Peyer's patch (tissue), 4 donors: Measurements from ENCODE around the gene PRSS57. TPM values are rescaled to one million over a fixed set of nuclear protein-coding genes. Genes with fewer than 3 reads are reported as not detected.

Experiments
- DNase-seq, 3 donors: peaks; one replicate each; pipeline ENCODE4 v3.0.0-alpha.2; 2017 to 2019
- H3K27ac ChIP-seq, 4 donors: fragments of 200-600 bp; sonication (generic); one replicate each; pipeline ENCODE4 v1.5.1; 2016 to 2019
- H3K27me3 ChIP-seq, 2 donors: fragments of 200-600 bp; sonication (generic); one replicate each; pipeline ENCODE4 v1.5.1; 2019
- H3K36me3 ChIP-seq, 3 donors: fragments of 200-600 bp; sonication (generic); one replicate each; pipeline ENCODE4 v1.5.1; 2016 to 2019
- H3K4me1 ChIP-seq, 4 donors: fragments of 200-600 bp; sonication (generic); one replicate each; pipeline ENCODE4 v1.5.1; 2016 to 2019
- H3K4me3 ChIP-seq, 4 donors: fragments of 200-600 bp; sonication (generic); 1 replicate in 3 of 4; 2 replicates in 1 of 4; pipeline ENCODE4 v1.5.1; 2016 to 2019; ENCODE audit warnings: mild to moderate bottlenecking in 1 of 4
- H3K9me3 ChIP-seq, 4 donors: fragments of 200-600 bp; sonication (generic); one replicate each; pipeline ENCODE4 v1.5.1; 2016 to 2019; ENCODE audit warnings: mild to moderate bottlenecking in 1 of 4
- POLR2A ChIP-seq, 2 donors: fragments of 450-650 bp; IDR thresholded peaks; one replicate each; pipeline ENCODE4 v1.5.1; 2017; ENCODE audit warnings: antibody characterized with exemption in 2 of 2, mild to moderate bottlenecking in 2 of 2, moderate library complexity in 2 of 2
- total RNA-seq, 4 donors: library from RNA; depleted of rRNA; stranded (reverse); fragments of >200 nt; gene quantifications; one replicate each; pipeline ENCODE4 v1.1.0, GENCODE V29; 2016
- TF ChIP-seq, protein P1 (sequence below), 6 experiments: fragments of 450-650 bp in 4 of 6; fragments of 200-600 bp in 2 of 6; sonication (generic) in 1 of 6; IDR thresholded peaks; one replicate each; pipeline ENCODE4 v1.5.1; 2017 to 2019; ENCODE audit warnings: antibody characterized with exemption in 6 of 6, mild to moderate bottlenecking in 3 of 6, moderate library complexity in 1 of 6

Gene PRSS57
- total RNA-seq, 4 donors from 2014 or later, result not detected

DNA sequence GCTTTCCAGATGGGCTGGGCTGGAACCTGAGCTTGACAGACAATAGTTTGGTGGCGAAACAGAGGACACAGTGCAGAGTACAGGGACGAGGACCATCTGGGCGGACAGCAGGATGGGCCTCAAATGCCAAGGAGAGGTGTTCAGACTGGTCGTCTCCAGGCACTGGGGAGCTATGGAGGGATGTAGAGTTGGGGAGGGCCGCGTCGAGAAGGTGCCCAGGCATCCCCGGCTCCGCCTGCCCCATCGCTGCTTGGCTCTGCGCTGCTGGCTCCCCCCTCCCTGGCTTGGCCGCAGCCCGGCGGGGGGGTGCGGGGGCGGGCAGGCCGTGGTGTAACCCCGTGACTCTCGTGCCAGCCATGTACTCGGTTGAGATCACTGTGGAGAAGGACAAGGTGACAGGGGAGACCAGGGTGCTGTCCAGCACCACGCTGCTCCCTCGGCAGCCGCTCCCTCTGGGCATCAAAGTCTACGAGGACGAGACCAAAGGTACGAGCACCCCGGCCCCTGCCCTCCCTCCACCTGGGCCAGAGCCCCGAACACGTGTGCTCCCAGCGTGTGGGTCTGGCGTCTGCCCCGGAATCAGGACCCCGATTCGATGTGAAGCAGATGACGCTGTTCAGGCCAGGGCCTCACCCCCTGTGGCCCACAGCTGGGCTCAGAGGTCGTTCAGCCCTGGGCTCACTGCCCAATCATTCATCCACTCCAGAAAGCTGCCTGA lies 44.9 kb upstream of the PRSS57 start:
- H3K4me1 ChIP-seq, result peaks cover 0 to 28% (median 1%) of the 10 kb centered on the region in 4 donors
- no peaks in the 10 kb centered on the region for H3K9me3 ChIP-seq
- peak overlapping the region in 3 of 4 donors; percentile 80 to 94 (median 90) for H3K27ac ChIP-seq
- peak overlapping the region in 2 of 4 donors; percentile 11 to 31 for H3K4me3 ChIP-seq
- H3K27me3 ChIP-seq, result no peaks in the 10 kb centered on the region
- H3K36me3 ChIP-seq, result no peaks in the 10 kb centered on the region
- peak in 2 of 3 donors; percentile 73 to 83 for DNase-seq
- TF ChIP-seq, protein P1, sequence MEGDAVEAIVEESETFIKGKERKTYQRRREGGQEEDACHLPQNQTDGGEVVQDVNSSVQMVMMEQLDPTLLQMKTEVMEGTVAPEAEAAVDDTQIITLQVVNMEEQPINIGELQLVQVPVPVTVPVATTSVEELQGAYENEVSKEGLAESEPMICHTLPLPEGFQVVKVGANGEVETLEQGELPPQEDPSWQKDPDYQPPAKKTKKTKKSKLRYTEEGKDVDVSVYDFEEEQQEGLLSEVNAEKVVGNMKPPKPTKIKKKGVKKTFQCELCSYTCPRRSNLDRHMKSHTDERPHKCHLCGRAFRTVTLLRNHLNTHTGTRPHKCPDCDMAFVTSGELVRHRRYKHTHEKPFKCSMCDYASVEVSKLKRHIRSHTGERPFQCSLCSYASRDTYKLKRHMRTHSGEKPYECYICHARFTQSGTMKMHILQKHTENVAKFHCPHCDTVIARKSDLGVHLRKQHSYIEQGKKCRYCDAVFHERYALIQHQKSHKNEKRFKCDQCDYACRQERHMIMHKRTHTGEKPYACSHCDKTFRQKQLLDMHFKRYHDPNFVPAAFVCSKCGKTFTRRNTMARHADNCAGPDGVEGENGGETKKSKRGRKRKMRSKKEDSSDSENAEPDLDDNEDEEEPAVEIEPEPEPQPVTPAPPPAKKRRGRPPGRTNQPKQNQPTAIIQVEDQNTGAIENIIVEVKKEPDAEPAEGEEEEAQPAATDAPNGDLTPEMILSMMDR (IDR thresholded peaks at IDR 0.05), result no peak
- peak; percentile 27 to 37 for TF ChIP-seq POLR2A (IDR thresholded peaks at IDR 0.05)

DNA sequence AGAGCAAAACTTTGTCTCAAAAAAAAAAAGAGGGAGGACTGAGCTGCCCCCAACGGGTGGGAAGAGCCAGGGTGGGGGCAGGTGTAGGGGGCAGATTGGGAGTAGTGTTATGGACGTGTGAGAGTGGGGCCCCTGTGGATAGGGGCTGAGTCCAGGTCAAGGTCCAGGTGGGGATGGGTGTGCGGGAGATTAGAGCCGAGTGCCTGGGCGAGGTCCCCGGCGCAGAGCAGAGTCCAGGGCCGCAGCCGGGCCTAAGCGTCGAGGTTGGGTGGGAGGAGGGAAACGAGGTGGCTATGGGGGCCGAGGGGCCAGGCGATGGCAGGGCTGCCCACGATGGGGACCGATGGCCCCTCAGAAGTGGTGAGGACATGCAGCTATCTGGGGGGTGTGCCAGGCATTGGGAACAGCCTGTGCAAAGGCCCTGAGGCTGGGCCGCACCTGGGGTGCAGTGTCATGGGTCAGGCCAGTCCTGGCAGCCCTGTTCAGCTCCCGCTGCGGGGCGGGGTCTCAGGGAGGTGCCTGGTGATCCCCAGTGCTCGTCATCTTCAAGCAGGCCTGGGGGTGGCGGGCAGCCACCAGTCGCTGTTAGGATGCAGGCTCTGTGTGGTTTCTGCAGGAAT lies 43.4 kb upstream of the PRSS57 start:
- H3K4me3 ChIP-seq, result peak overlapping the region in 1 of 4 donors; percentile 14
- peak overlapping the region in 3 of 4 donors; percentile 80 to 94 (median 90) for H3K27ac ChIP-seq
- DNase-seq, result peak in 2 of 3 donors; percentile 90 to 92
- peak; percentile 46 to 78 for TF ChIP-seq POLR2A (IDR thresholded peaks at IDR 0.05)
- TF ChIP-seq, protein P1 (IDR thresholded peaks at IDR 0.05), result peak in 1 of 6 experiments; percentile 23
- H3K9me3 ChIP-seq, result no peaks in the 10 kb centered on the region
- H3K4me1 ChIP-seq, result peaks cover 0 to 27% (median 1%) of the 10 kb centered on the region in 4 donors
- no peaks in the 10 kb centered on the region for H3K27me3 ChIP-seq
- H3K36me3 ChIP-seq, result no peaks in the 10 kb centered on the region

DNA sequence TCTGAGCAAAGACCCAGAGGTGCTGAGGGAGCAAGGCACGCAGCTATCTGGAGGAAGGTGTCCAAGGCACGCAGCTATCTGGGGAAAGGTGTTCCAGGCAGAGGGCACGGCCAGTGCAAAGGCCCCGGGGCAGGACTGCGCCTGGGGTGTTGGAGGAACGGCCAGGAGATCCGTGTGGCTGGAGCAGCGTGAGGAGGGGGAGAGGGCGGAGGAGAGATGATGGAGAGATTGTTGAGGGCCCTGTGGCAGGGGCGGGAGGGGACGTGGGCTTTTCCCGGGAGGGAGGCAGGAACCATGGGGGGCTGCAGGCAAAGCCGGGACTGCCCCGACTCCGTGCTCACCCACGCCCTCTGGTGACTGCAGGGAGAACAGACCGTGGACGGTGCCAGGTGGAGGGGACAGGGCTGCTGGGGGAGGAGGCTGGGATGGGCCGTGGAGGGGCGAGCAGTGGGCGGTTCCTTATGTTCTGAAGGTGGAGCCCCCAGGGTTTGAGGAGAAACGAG lies 42.4 kb upstream of the PRSS57 start:
- TF ChIP-seq POLR2A (IDR thresholded peaks at IDR 0.05), result no peak
- TF ChIP-seq, protein P1 (IDR thresholded peaks at IDR 0.05), result peak in 5 of 6 experiments; percentile 25 to 72 (median 63)
- DNase-seq, result peak; percentile 28 to 79 (median 67)
- Histone ChIP-seq H3K27ac (peak overlapping the region in 3 of 4 donors; percentile 80 to 94 (median 90)), H3K4me3 (no peak overlapping the region), H3K27me3 (no peaks in the 10 kb centered on the region), H3K4me1 (peaks cover 0 to 20% (median under 1%) of the 10 kb centered on the region in 4 donors), H3K9me3 (no peaks in the 10 kb centered on the region), H3K36me3 (no peaks in the 10 kb centered on the region)

DNA sequence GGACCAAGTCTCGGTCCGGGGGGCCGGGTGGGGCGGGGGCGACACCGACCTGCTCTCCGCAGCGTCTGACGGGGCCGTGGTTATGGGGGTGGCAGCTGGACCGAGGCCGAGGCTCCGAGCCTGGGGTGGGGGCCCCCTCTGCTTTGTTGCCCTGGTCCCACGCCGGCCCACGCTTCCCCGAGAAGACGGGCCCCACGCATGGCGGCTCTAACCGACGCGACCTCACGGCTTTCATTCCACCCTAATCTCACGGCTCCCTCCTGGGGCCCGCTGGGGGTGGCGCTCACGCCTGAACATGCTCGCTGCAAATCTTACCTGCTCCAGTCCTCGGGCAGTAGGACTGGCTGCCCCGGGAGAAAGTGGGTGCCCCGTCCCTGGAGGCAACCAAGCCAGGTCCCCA lies 40.9 kb upstream of the PRSS57 start:
- H3K36me3 ChIP-seq, result no peaks in the 10 kb centered on the region
- TF ChIP-seq, protein P1 (IDR thresholded peaks at IDR 0.05), result no peak
- no peak for TF ChIP-seq POLR2A (IDR thresholded peaks at IDR 0.05)
- no peak overlapping the region for H3K27ac ChIP-seq
- H3K9me3 ChIP-seq, result no peaks in the 10 kb centered on the region
- DNase-seq, result no peak
- H3K27me3 ChIP-seq, result no peaks in the 10 kb centered on the region
- H3K4me1 ChIP-seq, result peaks cover 0 to 18% (median 0%) of the 10 kb centered on the region in 4 donors
- no peak overlapping the region for H3K4me3 ChIP-seq

DNA sequence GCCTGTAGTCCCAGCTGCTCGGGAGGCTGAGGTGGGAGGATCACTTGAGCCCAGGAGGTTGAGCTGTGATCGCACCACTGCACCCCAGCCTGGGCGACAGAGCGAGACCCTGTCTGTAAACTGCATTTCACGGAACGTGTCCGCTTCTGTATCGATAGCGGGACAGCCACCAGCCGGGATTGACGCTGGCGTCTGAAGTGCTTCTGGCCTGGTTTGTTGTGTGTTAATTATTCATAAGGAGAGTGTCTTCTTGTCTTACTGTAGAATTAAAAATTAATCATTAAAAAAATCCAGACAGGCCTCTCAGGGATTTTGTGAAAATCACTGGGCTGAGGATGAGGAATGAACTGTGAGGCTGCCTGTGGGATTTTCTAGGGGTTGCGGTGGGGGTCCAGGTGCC lies 39.5 kb upstream of the PRSS57 start:
- no peaks in the 10 kb centered on the region for H3K27me3 ChIP-seq
- no peaks in the 10 kb centered on the region for H3K9me3 ChIP-seq
- no peak for DNase-seq
- no peak overlapping the region for H3K4me3 ChIP-seq
- peaks cover 0 to 18% (median 0%) of the 10 kb centered on the region in 4 donors for H3K4me1 ChIP-seq
- H3K27ac ChIP-seq, result peak overlapping the region in 2 of 4 donors; percentile 5 to 42
- TF ChIP-seq POLR2A (IDR thresholded peaks at IDR 0.05), result no peak
- TF ChIP-seq, protein P1 (IDR thresholded peaks at IDR 0.05), result no peak
- H3K36me3 ChIP-seq, result no peaks in the 10 kb centered on the region
